SK-MEL-5 (cell line): ENCODE results near the gene RPS6KB1. TPM values are rescaled to one million over a fixed set of nuclear protein-coding genes. Genes with fewer than 3 reads are reported as not detected.
A peak's percentile ranks its signal among the peaks of the same experiment; 100 is the strongest.
"Not testable (repeated sequence)": the region's sequence is repeated elsewhere in the genome, so short reads cannot be mapped to it uniquely, and the experiment has no call there.

Experiments
- DNase-seq: peaks from one replicate; pipeline ENCODE4 v3.0.0-alpha.2; 2016; ENCODE audit warnings: low read depth, low spot score
- in situ Hi-C: cut with HindIII; loops from 2 replicates; pipeline ENCODE4 v1.10.0; 2016; ENCODE audit warnings: low sequenced_read_pairs, high pct_unique_total_duplicates, low pct_unique_long_range_greater_than_20kb
- total RNA-seq: library from RNA; depleted of rRNA; stranded (reverse); fragments of >200 nt; shearing (Covaris generic); gene quantifications from 2 replicates; pipeline ENCODE4 v1.2.3, GENCODE V29; 2014

The RPS6KB1 gene
- total RNA-seq, 1 experiment from 2014 or later = 29.6 TPM

- peak; percentile 85 for DNase-seq
- in situ Hi-C loops = no loop called here
Measured at GRCh38 chr17:59859444-59860025, 33.4 kb upstream of the RPS6KB1 start.

- DNase-seq = no peak
- in situ Hi-C loops = no loop called here
Measured at GRCh38 chr17:59863616-59864015, 29.3 kb upstream of the RPS6KB1 start.

- no peak for DNase-seq
- in situ Hi-C loops = loop anchor here (10.0 kb wide), 1 partner anchor 125 kb away; no protein-coding TSS in a partner anchor
Measured at GRCh38 chr17:59869941-59870218, 23.0 kb upstream of the RPS6KB1 start.

GRCh38 chr17:59870482-59870881 lies 22.4 kb upstream of the RPS6KB1 start:
- in situ Hi-C loops = loop anchor here (10.0 kb wide), 1 partner anchor 126 kb away; no protein-coding TSS in a partner anchor
- DNase-seq = no peak

GRCh38 chr17:59872351-59872750 lies 20.6 kb upstream of the RPS6KB1 start:
- DNase-seq = no peak
- in situ Hi-C loops = loop anchor here (10.0 kb wide), 1 partner anchor 128 kb away; no protein-coding TSS in a partner anchor

GRCh38 chr17:59873414-59873813 lies 19.5 kb upstream of the RPS6KB1 start:
- in situ Hi-C loops = loop anchor here (10.0 kb wide), 1 partner anchor 129 kb away; no protein-coding TSS in a partner anchor
- not testable (repeated sequence) for DNase-seq

GRCh38 chr17:59874376-59874775 lies 18.5 kb upstream of the RPS6KB1 start:
- in situ Hi-C loops = loop anchor here (10.0 kb wide), 1 partner anchor 130 kb away; no protein-coding TSS in a partner anchor
- DNase-seq = no peak

GRCh38 chr17:59876107-59876506 lies 16.8 kb upstream of the RPS6KB1 start:
- DNase-seq = no peak
- in situ Hi-C loops = loop anchor here (10.0 kb wide), 1 partner anchor 131 kb away; no protein-coding TSS in a partner anchor

GRCh38 chr17:59877965-59878364 lies 15.0 kb upstream of the RPS6KB1 start:
- in situ Hi-C loops = loop anchor here (10.0 kb wide), 1 partner anchor 133 kb away; no protein-coding TSS in a partner anchor
- DNase-seq = no peak

- in situ Hi-C loops = loop anchor here (10.0 kb wide), 1 partner anchor 134 kb away; no protein-coding TSS in a partner anchor
- DNase-seq = no peak
Measured at GRCh38 chr17:59878624-59879023, 14.3 kb upstream of the RPS6KB1 start.

- DNase-seq = no peak
- in situ Hi-C loops = no loop called here
Measured at GRCh38 chr17:59884861-59885260, 8.1 kb upstream of the RPS6KB1 start.

- in situ Hi-C loops = no loop called here
- DNase-seq = no peak
Measured at GRCh38 chr17:59888145-59888750, 4.7 kb upstream of the RPS6KB1 start.

- no peak for DNase-seq
- in situ Hi-C loops = no loop called here
Measured at GRCh38 chr17:59890720-59891119, 2.2 kb upstream of the RPS6KB1 start.

GRCh38 chr17:59892251-59892923 lies 534 bp upstream of the RPS6KB1 start:
- in situ Hi-C loops = no loop called here
- no peak for DNase-seq

GRCh38 chr17:59893676-59894100 lies 767 bp downstream of the RPS6KB1 start:
- in situ Hi-C loops = no loop called here
- peak; percentile 47 for DNase-seq

GRCh38 chr17:59897090-59897489 lies 4.2 kb downstream of the RPS6KB1 start:
- in situ Hi-C loops = no loop called here
- DNase-seq = no peak

GRCh38 chr17:59899099-59899498 lies 6.2 kb downstream of the RPS6KB1 start:
- DNase-seq = no peak
- in situ Hi-C loops = no loop called here

GRCh38 chr17:59901604-59902003 lies 8.7 kb downstream of the RPS6KB1 start:
- no peak for DNase-seq
- in situ Hi-C loops = no loop called here

- no peak for DNase-seq
- in situ Hi-C loops = no loop called here
Measured at GRCh38 chr17:59903455-59903854, 10.5 kb downstream of the RPS6KB1 start.
